H9 (cell line): Measurements from ENCODE around the gene ITPR2. TPM values are rescaled to one million over a fixed set of nuclear protein-coding genes. Genes with fewer than 3 reads are reported as not detected.

ENCODE experiments used
- DNase-seq: peaks from one replicate; pipeline ENCODE4 v3.0.0-alpha.2; 2017
- H2AFZ ChIP-seq: one replicate; pipeline ENCODE4 v1.6.1; 2013; ENCODE audit warnings: mild to moderate bottlenecking, low read length, control low read depth, moderate library complexity
- H2AK5ac ChIP-seq: 2 replicates; pipeline ENCODE4 v1.6.1; 2013; ENCODE audit warnings: low read length, control low read depth, mixed read lengths; ENCODE audit not compliant: insufficient read length
- H2BK120ac ChIP-seq: one replicate; pipeline ENCODE4 v1.6.1; 2013; ENCODE audit warnings: low read depth, mild to moderate bottlenecking, low read length, control low read depth, inconsistent platforms; ENCODE audit not compliant: poor library complexity, severe bottlenecking
- H2BK12ac ChIP-seq: 2 replicates; pipeline ENCODE4 v1.6.1; 2013; ENCODE audit warnings: low read length, control low read depth, mixed read lengths, low read depth; ENCODE audit not compliant: insufficient read length
- H2BK15ac ChIP-seq: 2 replicates; pipeline ENCODE4 v1.6.1; 2013; ENCODE audit warnings: low read depth, low read length, control low read depth
- H2BK20ac ChIP-seq: one replicate; pipeline ENCODE4 v1.6.1; 2013; ENCODE audit warnings: low read depth, mild to moderate bottlenecking, low read length, control low read depth, inconsistent platforms; ENCODE audit not compliant: poor library complexity, severe bottlenecking
- H2BK5ac ChIP-seq: 2 replicates; pipeline ENCODE4 v1.6.1; 2013; ENCODE audit warnings: low read length, control low read depth, mixed read lengths; ENCODE audit not compliant: insufficient read length
- H3K14ac ChIP-seq: 2 replicates; pipeline ENCODE4 v1.6.1; 2013; ENCODE audit warnings: low read length, control low read depth; ENCODE audit not compliant: insufficient read depth
- H3K18ac ChIP-seq: 2 replicates; pipeline ENCODE4 v1.6.1; 2013; ENCODE audit warnings: low read depth, mild to moderate bottlenecking, mixed read lengths, low read length, control low read depth; ENCODE audit not compliant: insufficient read length
- H3K23ac ChIP-seq: 2 replicates; pipeline ENCODE4 v1.6.1; 2013; ENCODE audit warnings: low read length, control low read depth, mixed read lengths, low read depth; ENCODE audit not compliant: insufficient read length
- H3K23me2 ChIP-seq: 2 replicates; pipeline ENCODE4 v1.6.1; 2013; ENCODE audit warnings: low read depth, mild to moderate bottlenecking, mixed read lengths, low read length, control low read depth; ENCODE audit not compliant: insufficient read length, poor library complexity, severe bottlenecking
- H3K27ac ChIP-seq: 2 replicates; pipeline ENCODE4 v1.5.1; 2013; ENCODE audit warnings: low read length, control low read depth, mixed read lengths, low read depth; ENCODE audit not compliant: insufficient read length
- H3K27me3 ChIP-seq: 2 replicates; pipeline ENCODE4 v1.6.1; 2013; ENCODE audit warnings: low read length, control low read depth, inconsistent platforms; ENCODE audit not compliant: insufficient read depth
- H3K4ac ChIP-seq: 2 replicates; pipeline ENCODE4 v1.6.1; 2013; ENCODE audit warnings: low read depth, mild to moderate bottlenecking, control low read depth, inconsistent platforms, low read length, moderate library complexity
- H3K4me1 ChIP-seq: 2 replicates; pipeline ENCODE4 v1.6.1; 2013; ENCODE audit warnings: low read length, control low read depth, inconsistent platforms; ENCODE audit not compliant: insufficient read depth
- H3K4me2 ChIP-seq: 2 replicates; pipeline ENCODE4 v1.6.1; 2013; ENCODE audit warnings: low read length, control low read depth, mixed read lengths; ENCODE audit not compliant: insufficient read length, insufficient read depth
- H3K56ac ChIP-seq: 2 replicates; pipeline ENCODE4 v1.6.1; 2013; ENCODE audit warnings: low read depth, mild to moderate bottlenecking, mixed read lengths, low read length, control low read depth; ENCODE audit not compliant: insufficient read length
- H3K79me1 ChIP-seq: 2 replicates; pipeline ENCODE4 v1.6.1; 2013; ENCODE audit warnings: low read depth, mild to moderate bottlenecking, moderate library complexity, low read length, control low read depth, inconsistent platforms; ENCODE audit not compliant: insufficient read depth, poor library complexity, severe bottlenecking
- H3K79me2 ChIP-seq: 2 replicates; pipeline ENCODE4 v1.6.1; 2013; ENCODE audit warnings: low read length, control low read depth, inconsistent platforms; ENCODE audit not compliant: insufficient read depth
- H3K9ac ChIP-seq: 2 replicates; pipeline ENCODE4 v1.6.1; 2013; ENCODE audit warnings: low read length, control low read depth, mixed read lengths; ENCODE audit not compliant: insufficient read length; ENCODE audit errors: extremely low read depth
- H3K9me3 ChIP-seq: one replicate; pipeline ENCODE4 v1.6.1; 2013; ENCODE audit warnings: low read depth, low read length, inconsistent platforms; ENCODE audit not compliant: control insufficient read depth
- H3T11ph ChIP-seq: one replicate; pipeline ENCODE4 v1.6.1; 2013; ENCODE audit warnings: mild to moderate bottlenecking, low read length, control low read depth, inconsistent platforms
- H4K20me1 ChIP-seq: one replicate; pipeline ENCODE4 v1.6.1; 2013; ENCODE audit not compliant: control insufficient read depth, insufficient read length, insufficient read depth
- H4K5ac ChIP-seq: 2 replicates; pipeline ENCODE4 v1.6.1; 2013; ENCODE audit warnings: low read depth, mild to moderate bottlenecking, mixed read lengths, low read length, control low read depth; ENCODE audit not compliant: insufficient read length
- H4K8ac ChIP-seq: replicated peaks from 2 replicates; pipeline ENCODE4 v1.6.1; 2013; ENCODE audit warnings: low read length, control low read depth, mixed read lengths, low read depth; ENCODE audit not compliant: insufficient read length
- H4K91ac ChIP-seq: 2 replicates; pipeline ENCODE4 v1.6.1; 2013; ENCODE audit warnings: low read depth, mild to moderate bottlenecking, moderate library complexity, mixed read lengths, low read length, control low read depth; ENCODE audit not compliant: insufficient read length
- H3K27ac Mint-ChIP-seq, 3 experiments: 2 replicates in 2 of 3; 3 replicates in 1 of 3; pipeline ENCODE4 v1.8.0; 2020 to 2021; ENCODE audit warnings: mixed read lengths in 3 of 3, mild to moderate bottlenecking in 1 of 3, moderate library complexity in 1 of 3
- H3K27me3 Mint-ChIP-seq: 2 replicates; pipeline ENCODE4 v1.8.0; 2021; ENCODE audit warnings: low read depth, mild to moderate bottlenecking, moderate library complexity, mixed read lengths
- H3K36me3 Mint-ChIP-seq, 3 experiments: 2 replicates in 2 of 3; 3 replicates in 1 of 3; pipeline ENCODE4 v1.8.0; 2020 to 2021; ENCODE audit warnings: low read depth in 3 of 3, mixed read lengths in 3 of 3; ENCODE audit not compliant: insufficient read depth in 1 of 3
- H3K4me1 Mint-ChIP-seq, 2 experiments: 2 replicates each; pipeline ENCODE4 v1.8.0; 2020; ENCODE audit warnings: mixed read lengths in 2 of 2
- H3K4me3 Mint-ChIP-seq, 2 experiments: 2 replicates in 1 of 2; 3 replicates in 1 of 2; pipeline ENCODE4 v1.8.0; 2020 to 2021; ENCODE audit warnings: mild to moderate bottlenecking in 2 of 2, mixed read lengths in 2 of 2, moderate library complexity in 1 of 2
- H3K9me3 Mint-ChIP-seq, 2 experiments: 2 replicates in 1 of 2; 3 replicates in 1 of 2; pipeline ENCODE4 v1.8.0; 2020; ENCODE audit warnings: mild to moderate bottlenecking in 2 of 2, mixed read lengths in 2 of 2, moderate library complexity in 1 of 2
- CTCF ChIP-seq: fragments of 200-600 bp; sonication (generic); conservative IDR thresholded peaks from 3 replicates; pipeline ENCODE4 v1.8.0; 2021; ENCODE audit warnings: antibody characterized with exemption, mild to moderate bottlenecking
- WGBS: extraction: QIAGEN DNeasy Blood & Tissue Kit; methylation state at CpG from one replicate; pipeline ENCODE4 v1.1.7; 2013; ENCODE audit warnings: missing lambda C conversion rate, low lambda C conversion rate, mixed read lengths; ENCODE audit not compliant: insufficient read length; ENCODE audit errors: extremely low coverage; 5-methylcytosine and 5-hydroxymethylcytosine counted together
- total RNA-seq: library from RNA; stranded (reverse); gene quantifications from 2 replicates; pipeline ENCODE4 v1.2.1, GENCODE V29; 2021

The ITPR2 gene
- total RNA-seq, 1 experiment from 2014 or later: 14.8 TPM

- Histone ChIP-seq H3K9ac (no peak overlapping the region), H4K8ac (no peak overlapping the region), H2BK12ac (no peak overlapping the region), H3K4me2 (no peak overlapping the region), H3K4ac (no peak overlapping the region), H4K5ac (no peak overlapping the region), H3K27me3 (no peaks in the 10 kb centered on the region), H3K27ac (no peak overlapping the region), H2BK15ac (no peak overlapping the region), H2AFZ (no peak overlapping the region), H3T11ph (no peak overlapping the region), H2BK5ac (no peak overlapping the region), H2BK20ac (no peak overlapping the region), H3K23ac (no peak overlapping the region), H4K20me1 (no peaks in the 10 kb centered on the region), H2AK5ac (no peak overlapping the region), H4K91ac (no peak overlapping the region), H3K23me2 (no peaks in the 10 kb centered on the region), H3K18ac (no peak overlapping the region), H2BK120ac (no peak overlapping the region), H3K79me2 (no peaks in the 10 kb centered on the region; the same call in 1 of the 2 replicates), H3K14ac (no peak overlapping the region), H3K56ac (no peak overlapping the region), H3K79me1 (no peaks in the 10 kb centered on the region), H3K9me3 (peaks cover 7% of the 10 kb centered on the region), H3K4me1 (no peaks in the 10 kb centered on the region)
- Mint-ChIP-seq H3K36me3 (peaks cover 18 to 38% (median 23%) of the 10 kb centered on the region in 3 experiments), H3K27me3 (no peaks in the 10 kb centered on the region), H3K4me1 (no peaks in the 10 kb centered on the region), H3K9me3 (peaks cover 13 to 35% of the 10 kb centered on the region in 2 experiments), H3K4me3 (no peak overlapping the region), H3K27ac (no peak overlapping the region)
- WGBS: no CpG with 5 or more reads among the region's 3 CpGs
- DNase-seq: no peak
- no peak for TF ChIP-seq CTCF
Observed at GRCh38 chr12:26761775-26762174, 71.2 kb downstream of the ITPR2 start.
